Measurements from ENCODE around the gene CCDC186. TPM values are rescaled to one million over a fixed set of nuclear protein-coding genes. Genes with fewer than 3 reads are reported as not detected.

CCDC186 gene
- total RNA-seq, 2 donors from 2014 or later = 13.0 to 17.1 TPM

DNA sequence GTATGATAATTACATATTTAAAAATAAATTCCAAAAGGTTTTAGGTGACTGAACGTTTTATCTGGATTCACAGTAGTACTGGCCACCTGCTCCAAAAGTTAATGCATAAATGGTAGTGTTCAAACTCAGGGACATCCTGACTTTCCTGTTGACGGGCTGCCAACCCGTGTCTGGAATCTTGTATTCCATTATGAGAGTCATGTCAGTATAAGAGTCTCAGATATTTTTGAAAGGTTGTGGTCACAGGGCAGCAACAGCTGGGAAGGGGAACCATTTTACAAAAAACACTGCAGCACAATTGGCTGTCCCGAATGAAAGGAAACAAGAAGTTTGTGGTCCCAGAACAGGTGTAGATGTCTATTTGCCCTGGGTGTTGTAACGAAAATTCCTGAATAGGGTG, 8.0 kb upstream of the CCDC186 start:
- Histone ChIP-seq H3K36me3 (no peaks in the 10 kb centered on the region), H3K4me1 (no peaks in the 10 kb centered on the region), H3K9me3 (no peaks in the 10 kb centered on the region), H3K27me3 (no peaks in the 10 kb centered on the region), H3K27ac (peak overlapping the region in 1 of 2 donors; percentile 24), H3K4me3 (no peak overlapping the region)
- no peak for DNase-seq (ENCODE audit: low spot score)
- no peak for TF ChIP-seq CTCF (IDR thresholded peaks at IDR 0.05)

DNA sequence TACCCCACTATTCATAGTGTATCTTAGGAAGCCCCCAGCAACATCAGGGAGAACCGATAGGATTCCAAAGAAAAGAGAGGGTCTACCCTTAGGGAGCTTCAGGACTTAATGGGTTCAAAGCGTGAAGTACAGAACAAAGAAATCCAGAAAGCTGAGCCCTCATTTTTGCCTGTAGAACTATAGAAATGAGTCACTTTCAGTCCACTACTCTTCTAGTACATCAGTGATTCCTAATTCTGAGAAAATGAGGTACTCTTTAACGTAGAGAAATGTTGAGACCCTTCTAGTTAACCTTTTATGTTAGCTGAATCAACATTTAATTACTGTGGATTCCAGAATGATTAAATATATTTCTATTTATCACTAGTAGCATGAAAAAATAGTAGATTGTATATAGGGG, 6.9 kb upstream of the CCDC186 start:
- DNase-seq (ENCODE audit: low spot score) = no peak
- Histone ChIP-seq H3K27ac (no peak overlapping the region), H3K4me3 (no peak overlapping the region), H3K27me3 (no peaks in the 10 kb centered on the region), H3K4me1 (no peaks in the 10 kb centered on the region), H3K36me3 (no peaks in the 10 kb centered on the region), H3K9me3 (no peaks in the 10 kb centered on the region)
- no peak for TF ChIP-seq CTCF (IDR thresholded peaks at IDR 0.05)

DNA sequence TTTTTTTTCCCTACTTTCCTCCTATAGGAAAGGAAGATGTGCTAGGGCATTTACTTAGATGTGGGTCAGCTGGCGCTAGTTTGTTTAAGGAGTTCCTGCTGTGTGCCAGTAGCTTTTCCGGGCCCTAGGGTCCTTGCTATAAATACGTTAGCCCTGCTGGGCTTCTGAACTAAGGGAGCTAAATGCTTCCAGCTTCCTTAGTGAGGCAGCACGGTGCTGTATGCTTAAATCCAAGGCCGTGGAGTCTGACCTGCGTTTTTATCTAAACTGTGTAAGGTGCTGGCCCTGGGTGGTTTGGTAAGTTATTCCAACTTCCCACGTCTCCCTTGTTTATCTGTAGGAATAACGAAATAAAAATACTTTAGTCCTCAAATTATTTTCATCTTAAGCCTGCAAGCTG, 5.7 kb upstream of the CCDC186 start:
- H3K9me3 ChIP-seq = no peaks in the 10 kb centered on the region
- H3K4me1 ChIP-seq = peaks cover 0 to 4% of the 10 kb centered on the region in 2 donors
- no peaks in the 10 kb centered on the region for H3K27me3 ChIP-seq
- no peak for TF ChIP-seq CTCF (IDR thresholded peaks at IDR 0.05)
- no peak overlapping the region for H3K4me3 ChIP-seq
- H3K36me3 ChIP-seq = no peaks in the 10 kb centered on the region
- no peak overlapping the region for H3K27ac ChIP-seq
- no peak for DNase-seq (ENCODE audit: low spot score)

DNA sequence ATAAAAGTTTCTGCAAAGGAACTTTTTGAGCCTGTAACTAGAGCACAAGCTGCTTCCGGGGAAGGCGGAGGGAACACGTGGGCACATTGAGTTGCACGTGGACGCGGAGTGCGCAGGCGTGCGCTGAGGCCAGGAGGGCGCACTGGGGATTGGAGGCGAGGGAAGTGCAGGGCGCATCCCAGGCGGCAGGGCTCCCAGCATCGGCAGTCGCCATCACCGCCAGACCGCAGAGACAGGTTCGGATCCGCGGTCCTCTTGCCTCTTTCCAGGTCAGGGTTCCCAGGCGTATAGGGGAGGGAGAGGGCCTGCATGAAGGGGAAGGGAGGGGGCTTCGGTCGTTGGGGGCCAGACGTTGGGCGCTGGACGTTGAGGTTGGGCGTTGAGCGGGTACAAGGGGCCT, 5.1 kb upstream of the CCDC186 start, which contains the start of gene TDRD1:
TDRD1 (plus strand) TSS at position 206 of the 400 bp plus-strand sequence. CDS start 8,479 bp downstream, outside the sequence.
- peaks cover 0 to 4% of the 10 kb centered on the region in 2 donors for H3K4me1 ChIP-seq
- TF ChIP-seq CTCF (IDR thresholded peaks at IDR 0.05) = no peak
- H3K9me3 ChIP-seq = no peaks in the 10 kb centered on the region
- H3K36me3 ChIP-seq = no peaks in the 10 kb centered on the region
- DNase-seq (ENCODE audit: low spot score) = no peak
- no peaks in the 10 kb centered on the region for H3K27me3 ChIP-seq
- H3K4me3 ChIP-seq = no peak within 1 kb of the TSS
- no peak within 1 kb of the TSS for H3K27ac ChIP-seq

DNA sequence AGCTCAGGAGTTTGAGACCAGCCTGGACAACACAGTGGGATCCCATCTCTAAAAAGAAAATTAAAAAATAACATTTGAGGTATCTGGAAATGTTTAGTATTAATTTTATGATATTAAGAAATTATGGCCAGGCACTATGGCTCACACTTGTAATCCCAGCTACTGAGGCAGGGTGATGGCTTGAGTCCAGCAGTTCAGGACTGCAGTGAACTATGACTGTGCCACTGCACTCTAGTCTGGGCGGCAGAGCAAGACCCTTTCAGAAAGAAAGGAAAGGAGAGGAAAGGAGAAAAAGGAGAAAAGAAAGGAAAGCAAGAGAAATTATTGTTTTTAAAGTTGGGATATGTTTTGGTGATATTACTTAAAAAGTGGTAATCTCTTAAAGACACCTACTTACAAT, 2.5 kb upstream of the CCDC186 start:
- Histone ChIP-seq H3K4me3 (no peak overlapping the region), H3K9me3 (no peaks in the 10 kb centered on the region), H3K27me3 (no peaks in the 10 kb centered on the region), H3K27ac (no peak overlapping the region), H3K36me3 (no peaks in the 10 kb centered on the region), H3K4me1 (peaks cover 0 to 11% of the 10 kb centered on the region in 2 donors)
- DNase-seq (ENCODE audit: low spot score) = no peak
- TF ChIP-seq CTCF (IDR thresholded peaks at IDR 0.05) = no peak

- no peak for DNase-seq (ENCODE audit: low spot score)
These were observed 1.7 kb upstream of the CCDC186 start for GRCh38 chr10:114175667-114176066.

More at GRCh38 chr10:114175667-114176066, 1.7 kb upstream of the CCDC186 start:
- no peak overlapping the region for H3K27ac ChIP-seq
- no peak overlapping the region for H3K4me3 ChIP-seq
- no peaks in the 10 kb centered on the region for H3K9me3 ChIP-seq
- no peak for TF ChIP-seq CTCF (IDR thresholded peaks at IDR 0.05)
- no peaks in the 10 kb centered on the region for H3K36me3 ChIP-seq
- no peaks in the 10 kb centered on the region for H3K27me3 ChIP-seq
- peaks cover 0 to 11% of the 10 kb centered on the region in 2 donors for H3K4me1 ChIP-seq
